ENCODE measurements around the gene TECR. TPM values are rescaled to one million over a fixed set of nuclear protein-coding genes. Genes with fewer than 3 reads are reported as not detected.
A peak's percentile ranks its signal among the peaks of the same experiment; 100 is the strongest.

TECR gene
- total and polyA plus RNA-seq, 9 of the 15 experiments (the other 6 are each of a cell fraction or from before 2014, with no cell fraction given): 29.3 to 211 (median 81.4) TPM

GRCh38 chr19:14496029-14496833, 33.2 kb upstream of the TECR start, which contains the start of gene GIPC1 (continued):
- TF ChIP-seq MCM2 (IDR thresholded peaks at IDR 0.05; ENCODE audit: low read depth) (no peak), THAP12 (CRISPR knock-in tag; IDR thresholded peaks at IDR 0.05) (peak; percentile 44; the same call in 1 of the 2 replicates), ZEB2 (IDR thresholded peaks at IDR 0.05) (0 out of 2 replicates have a peak, but pooled peaks have one; percentile 13), GATAD2A (IDR thresholded peaks at IDR 0.05) (no peak), MYBL2 (IDR thresholded peaks at IDR 0.05; ENCODE audit: low read depth) (no peak), MYBL2 (CRISPR knock-in tag; IDR thresholded peaks at IDR 0.05; ENCODE audit: borderline replicate concordance) (no peak), USF1 (CRISPR knock-in tag; IDR thresholded peaks at IDR 0.05) (peak; percentile 97), BRD9 (IDR thresholded peaks at IDR 0.05; ENCODE audit: low read depth, partially characterized antibody) (no peak), REST (IDR thresholded peaks at IDR 0.05; ENCODE audit: borderline replicate concordance) (peak; percentile 48; the same call in 1 of the 2 replicates), REST (CRISPR knock-in tag; IDR thresholded peaks at IDR 0.05; ENCODE audit: low read depth) (peak; percentile 56; the same call in 1 of the 2 replicates), SREBF2 (CRISPR knock-in tag; IDR thresholded peaks at IDR 0.05) (no peak), ZNF316 (IDR thresholded peaks at IDR 0.05) (no peak), ZNF699 (CRISPR knock-in tag; IDR thresholded peaks at IDR 0.05; ENCODE audit: insufficient replicate concordance) (no peak), POLR2H (tag; IDR thresholded peaks at IDR 0.05; ENCODE audit: low read depth) (no peak), SMC3 (conservative IDR thresholded peaks at IDR 0.05; ENCODE audit: insufficient read depth, low read depth, low read length) (no peak), ZNF512 (tag; IDR thresholded peaks at IDR 0.05) (no peak)
